Endothelial cell of umbilical vein (primary cell): Measurements from ENCODE around the gene CD72. TPM values are rescaled to one million over a fixed set of nuclear protein-coding genes. Genes with fewer than 3 reads are reported as not detected.

ENCODE experiments used
- BruUV-seq: library from RNA; stranded (reverse); fragments of 400-500 nt; replicated peaks from 2 replicates; lab custom pipeline; 2021; lab: Mats Ljungman, UMichigan
- CTCF ChIA-PET: fragments of 300-600, 350-600 bp; sonication (Branson Sonifier 250); formaldehyde crosslinking; loops from one replicate; lab custom pipeline; 2021; ENCODE audit warnings: antibody characterized with exemption, inconsistent platforms; lab: Charles Lee
- POLR2A ChIA-PET: fragments of 300-600, 350-600 bp; sonication (Branson Sonifier 250); formaldehyde crosslinking; loops from one replicate; lab custom pipeline; 2021; ENCODE audit warnings: antibody characterized with exemption, inconsistent platforms; lab: Charles Lee
- DNase-seq: peaks from one replicate; pipeline ENCODE4 v3.0.0-alpha.2; 2011; ENCODE audit warnings: low read depth, low spot score
- FAIRE-seq: peaks from 2 replicates; lab custom pipeline; 2011; peaks lifted over from hg19 to GRCh38; lab: Jason Lieb, UNC
- H2AFZ ChIP-seq: 2 replicates; pipeline ENCODE4 v1.6.0; 2012; ENCODE audit warnings: low read depth, low read length, control low read depth, inconsistent platforms
- H3K27ac ChIP-seq: 2 replicates; pipeline ENCODE4 v1.5.1; 2011; ENCODE audit warnings: low read depth, mild to moderate bottlenecking, control low read depth, low read length, moderate library complexity; ENCODE audit not compliant: insufficient read depth
- H3K27me3 ChIP-seq, 2 experiments: 2 replicates each; pipeline versions ENCODE4 v1.6.0 to v1.6.1; 2011; ENCODE audit warnings: low read length in 2 of 2, mixed read lengths in 1 of 2; ENCODE audit not compliant: control insufficient read depth in 2 of 2, insufficient read depth in 2 of 2
- H3K36me3 ChIP-seq, 2 experiments: 2 replicates in 1 of 2; 3 replicates in 1 of 2; pipeline ENCODE4 v1.5.1; 2011; ENCODE audit warnings: low read length in 2 of 2, mild to moderate bottlenecking in 1 of 2, moderate library complexity in 1 of 2; ENCODE audit not compliant: control insufficient read depth in 2 of 2, insufficient read depth in 2 of 2; ENCODE audit errors: extremely low read depth in 1 of 2
- H3K4me1 ChIP-seq: 3 replicates; pipeline ENCODE4 v1.5.1; 2011; ENCODE audit warnings: mild to moderate bottlenecking, low read length; ENCODE audit not compliant: control insufficient read depth, insufficient read depth; ENCODE audit errors: extremely low read depth
- H3K4me2 ChIP-seq: 2 replicates; pipeline ENCODE4 v1.6.1; 2011; ENCODE audit warnings: low read length, control low read depth, mixed read lengths; ENCODE audit not compliant: insufficient read depth
- H3K4me3 ChIP-seq, 3 experiments: fragments of 200-600 bp in 1 of 3; sonication (generic), shearing (Covaris generic) in 1 of 3; replicated peaks in 1 of 3; 2 replicates each; pipeline ENCODE4 v1.5.1; 2011 to 2016; ENCODE audit warnings: control low read depth in 3 of 3, low read length in 3 of 3, mild to moderate bottlenecking in 2 of 3, inconsistent platforms in 1 of 3, low read depth in 1 of 3, moderate library complexity in 1 of 3; ENCODE audit not compliant: insufficient read depth in 1 of 3
- H3K79me2 ChIP-seq: 2 replicates; pipeline ENCODE4 v1.6.0; 2012; ENCODE audit warnings: low read length, inconsistent platforms; ENCODE audit not compliant: control insufficient read depth, insufficient read depth
- H3K9ac ChIP-seq: replicated peaks from 2 replicates; pipeline ENCODE3; 2011; ENCODE audit warnings: low read length, control low read depth; ENCODE audit not compliant: insufficient read depth; ENCODE audit errors: extremely low read depth
- H3K9me1 ChIP-seq: replicated peaks from 3 replicates; pipeline ENCODE4 v1.6.0; 2011; ENCODE audit warnings: mild to moderate bottlenecking, low read length; ENCODE audit not compliant: control insufficient read depth, insufficient read depth; ENCODE audit errors: extremely low read depth
- H3K9me3 ChIP-seq: replicated peaks from 2 replicates; pipeline ENCODE4 v1.5.1; 2012; ENCODE audit warnings: low read length, inconsistent platforms; ENCODE audit not compliant: control insufficient read depth, insufficient read depth
- H4K20me1 ChIP-seq: replicated peaks from 2 replicates; pipeline ENCODE3; 2011; ENCODE audit warnings: mild to moderate bottlenecking, low read length; ENCODE audit not compliant: control insufficient read depth, insufficient read depth; ENCODE audit errors: extremely low read depth
- EZH2 ChIP-seq: IDR thresholded peaks from 2 replicates; pipeline ENCODE4 v1.6.1; 2012; ENCODE audit warnings: borderline replicate concordance, low read depth, mild to moderate bottlenecking, moderate library complexity, low read length, inconsistent platforms; ENCODE audit not compliant: severe bottlenecking
- FOS ChIP-seq: IDR thresholded peaks from 2 replicates; pipeline ENCODE4 v1.6.1; 2011; ENCODE audit warnings: mild to moderate bottlenecking, low read length, moderate library complexity, borderline replicate concordance; ENCODE audit not compliant: insufficient read depth
- GATA2 ChIP-seq: IDR thresholded peaks from 2 replicates; pipeline ENCODE4 v1.7.0; 2011; ENCODE audit warnings: low read depth, mild to moderate bottlenecking, moderate library complexity, mixed read lengths, low read length; ENCODE audit not compliant: insufficient read length, insufficient read depth
- JUN ChIP-seq: IDR thresholded peaks from 2 replicates; pipeline ENCODE4 v1.6.1; 2011; ENCODE audit warnings: borderline replicate concordance, low read depth; ENCODE audit not compliant: insufficient read length, insufficient read depth
- MYC ChIP-seq: IDR thresholded peaks from one replicate; pipeline ENCODE4 v1.6.1; 2011; ENCODE audit warnings: mild to moderate bottlenecking, low read depth, low read length
- POLR2A ChIP-seq: IDR thresholded peaks from 2 replicates; pipeline ENCODE4 v1.6.1; 2012; ENCODE audit warnings: low read depth, mild to moderate bottlenecking, control low read depth, low read length
- dilution Hi-C: fragments of 300-500 bp; cut with MboI; formaldehyde crosslinking; loops from one replicate; pipeline ENCODE4 v1.15.0; 2019; ENCODE audit warnings: low sequenced_read_pairs; ENCODE audit not compliant: extremely low pct_ligation_motif_present
- intact Hi-C: fragments of 100-400 bp; cut with micrococcal nuclease; formaldehyde crosslinking; loops from one replicate; pipeline ENCODE4 v1.10.0; 2022
- polyA plus RNA-seq, 4 experiments: library from polyadenylated mRNA; depleted of rRNA in 3 of 4; stranded (reverse) in 3 of 4; unstranded in 1 of 4; fragments of >200 nt; gene quantifications; 2 replicates each; pipeline versions ENCODE4 v1.2.1 to v1.2.3, GENCODE V29; 2011 to 2012; ENCODE audit warnings: missing spikeins in 1 of 4
- total RNA-seq: library from RNA; stranded (reverse); gene quantifications from 2 replicates; pipeline ENCODE4 v1.2.3, GENCODE V29; 2021
- TF ChIP-seq, protein P1 (sequence below): IDR thresholded peaks from 2 replicates; pipeline ENCODE4 v1.6.1; 2011; ENCODE audit not compliant: insufficient read depth, insufficient read length
- TF ChIP-seq, protein P2 (sequence below), 2 donors: IDR thresholded peaks; 1 replicate in 1 of 2; 2 replicates in 1 of 2; pipeline ENCODE4 v1.5.1; 2011; ENCODE audit warnings: low read length in 2 of 2, mild to moderate bottlenecking in 2 of 2, moderate library complexity in 2 of 2, control low read depth in 1 of 2, inconsistent platforms in 1 of 2, low read depth in 1 of 2; ENCODE audit not compliant: insufficient read depth in 1 of 2; ENCODE audit errors: extremely low read depth in 1 of 2

The CD72 gene
- total and polyA plus RNA-seq, 2 donors (not counting 3 experiments of a cell fraction or from before 2014, with no cell fraction given), result 0.39 TPM; not detected in 1

- no peaks in the 10 kb centered on the region for H3K4me1 ChIP-seq
- H3K79me2 ChIP-seq, result no peaks in the 10 kb centered on the region
- BruUV-seq, result no TSS peak
- H3K9me3 ChIP-seq, result no peaks in the 10 kb centered on the region
- H4K20me1 ChIP-seq, result no peaks in the 10 kb centered on the region
- no peak for FAIRE-seq
- no peak for DNase-seq
- dilution Hi-C loops, result no loop called here
- no peak overlapping the region for H3K4me3 ChIP-seq
- intact Hi-C loops, result no loop called here
- H3K27ac ChIP-seq, result no peak overlapping the region
- no peak for TF ChIP-seq JUN
- TF ChIP-seq, protein P1, sequence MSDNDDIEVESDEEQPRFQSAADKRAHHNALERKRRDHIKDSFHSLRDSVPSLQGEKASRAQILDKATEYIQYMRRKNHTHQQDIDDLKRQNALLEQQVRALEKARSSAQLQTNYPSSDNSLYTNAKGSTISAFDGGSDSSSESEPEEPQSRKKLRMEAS, result no peak
- TF ChIP-seq EZH2, result no peak
- TF ChIP-seq, protein P2, sequence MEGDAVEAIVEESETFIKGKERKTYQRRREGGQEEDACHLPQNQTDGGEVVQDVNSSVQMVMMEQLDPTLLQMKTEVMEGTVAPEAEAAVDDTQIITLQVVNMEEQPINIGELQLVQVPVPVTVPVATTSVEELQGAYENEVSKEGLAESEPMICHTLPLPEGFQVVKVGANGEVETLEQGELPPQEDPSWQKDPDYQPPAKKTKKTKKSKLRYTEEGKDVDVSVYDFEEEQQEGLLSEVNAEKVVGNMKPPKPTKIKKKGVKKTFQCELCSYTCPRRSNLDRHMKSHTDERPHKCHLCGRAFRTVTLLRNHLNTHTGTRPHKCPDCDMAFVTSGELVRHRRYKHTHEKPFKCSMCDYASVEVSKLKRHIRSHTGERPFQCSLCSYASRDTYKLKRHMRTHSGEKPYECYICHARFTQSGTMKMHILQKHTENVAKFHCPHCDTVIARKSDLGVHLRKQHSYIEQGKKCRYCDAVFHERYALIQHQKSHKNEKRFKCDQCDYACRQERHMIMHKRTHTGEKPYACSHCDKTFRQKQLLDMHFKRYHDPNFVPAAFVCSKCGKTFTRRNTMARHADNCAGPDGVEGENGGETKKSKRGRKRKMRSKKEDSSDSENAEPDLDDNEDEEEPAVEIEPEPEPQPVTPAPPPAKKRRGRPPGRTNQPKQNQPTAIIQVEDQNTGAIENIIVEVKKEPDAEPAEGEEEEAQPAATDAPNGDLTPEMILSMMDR (IDR thresholded peaks at IDR 0.05; ENCODE audit: extremely low read depth in 1 of 2, insufficient read depth in 1 of 2, low read depth in 1 of 2, low read length in 2 of 2), result no peak
- no peak for TF ChIP-seq POLR2A
- no peak for TF ChIP-seq MYC
- no peak for TF ChIP-seq GATA2
- no peak for TF ChIP-seq FOS
- no peak overlapping the region for H2AFZ ChIP-seq
- ChIA-PET POLR2A (no interaction called here), CTCF (interaction anchor here (1.2 kb wide), 1 partner anchor 25 kb away, joined by 3 read pairs; no protein-coding TSS in a partner anchor)
- no peaks in the 10 kb centered on the region for H3K9me1 ChIP-seq
- no peak overlapping the region for H3K4me2 ChIP-seq
- peaks cover 2 to 3% of the 10 kb centered on the region in 2 experiments for H3K27me3 ChIP-seq
- H3K36me3 ChIP-seq, result no peaks in the 10 kb centered on the region
- no peak overlapping the region for H3K9ac ChIP-seq
Observed at GRCh38 chr9:35579130-35579529, 39.1 kb downstream of the CD72 start.
